ENCODE measurements around the gene KLF6. TPM values are rescaled to one million over a fixed set of nuclear protein-coding genes. Genes with fewer than 3 reads are reported as not detected.

KLF6 gene
- total RNA-seq, 1 donor from 2014 or later, result 330 TPM

- no peak overlapping the region for H3K27ac Mint-ChIP-seq (ENCODE audit: unreplicated experiment)
- H3K9me3 Mint-ChIP-seq (ENCODE audit: low read depth), result no peaks in the 10 kb centered on the region
- TF ChIP-seq CTCF (IDR thresholded peaks at IDR 0.05), result no peak
- no peaks in the 10 kb centered on the region for H3K27me3 Mint-ChIP-seq (ENCODE audit: low read depth)
- no peak for DNase-seq (ENCODE audit: low spot score)
- H3K4me1 Mint-ChIP-seq (ENCODE audit: low read depth), result peaks cover 25% of the 10 kb centered on the region
- H3K36me3 Mint-ChIP-seq (ENCODE audit: low read depth), result no peaks in the 10 kb centered on the region
- no peak overlapping the region for H3K4me3 Mint-ChIP-seq (ENCODE audit: unreplicated experiment)
Observed at GRCh38 chr10:3765146-3765545, 19.9 kb downstream of the KLF6 start.

GRCh38 chr10:3764626-3765112 is 20.3 kb downstream of the KLF6 start:
- DNase-seq (ENCODE audit: low spot score), result no peak
- TF ChIP-seq CTCF (IDR thresholded peaks at IDR 0.05), result no peak
- no peak overlapping the region for H3K4me3 Mint-ChIP-seq (ENCODE audit: unreplicated experiment)
- H3K9me3 Mint-ChIP-seq (ENCODE audit: low read depth), result no peaks in the 10 kb centered on the region
- no peaks in the 10 kb centered on the region for H3K36me3 Mint-ChIP-seq (ENCODE audit: low read depth)
- H3K27me3 Mint-ChIP-seq (ENCODE audit: low read depth), result no peaks in the 10 kb centered on the region
- H3K27ac Mint-ChIP-seq (ENCODE audit: unreplicated experiment), result no peak overlapping the region
- peaks cover 25% of the 10 kb centered on the region for H3K4me1 Mint-ChIP-seq (ENCODE audit: low read depth)

GRCh38 chr10:3763852-3764625 is 21.0 kb downstream of the KLF6 start:
- H3K4me3 Mint-ChIP-seq (ENCODE audit: unreplicated experiment), result no peak overlapping the region
- H3K36me3 Mint-ChIP-seq (ENCODE audit: low read depth), result no peaks in the 10 kb centered on the region
- H3K9me3 Mint-ChIP-seq (ENCODE audit: low read depth), result no peaks in the 10 kb centered on the region
- TF ChIP-seq CTCF (IDR thresholded peaks at IDR 0.05), result no peak
- H3K27ac Mint-ChIP-seq (ENCODE audit: unreplicated experiment), result no peak overlapping the region
- DNase-seq (ENCODE audit: low spot score), result no peak
- H3K27me3 Mint-ChIP-seq (ENCODE audit: low read depth), result no peaks in the 10 kb centered on the region
- peaks cover 25% of the 10 kb centered on the region for H3K4me1 Mint-ChIP-seq (ENCODE audit: low read depth)

- no peak overlapping the region for H3K4me3 Mint-ChIP-seq (ENCODE audit: unreplicated experiment)
- no peaks in the 10 kb centered on the region for H3K9me3 Mint-ChIP-seq (ENCODE audit: low read depth)
- H3K4me1 Mint-ChIP-seq (ENCODE audit: low read depth), result peaks cover 27% of the 10 kb centered on the region
- H3K27ac Mint-ChIP-seq (ENCODE audit: unreplicated experiment), result no peak overlapping the region
- no peaks in the 10 kb centered on the region for H3K36me3 Mint-ChIP-seq (ENCODE audit: low read depth)
- no peak for TF ChIP-seq CTCF (IDR thresholded peaks at IDR 0.05)
- H3K27me3 Mint-ChIP-seq (ENCODE audit: low read depth), result no peaks in the 10 kb centered on the region
- DNase-seq (ENCODE audit: low spot score), result no peak
Observed at GRCh38 chr10:3763035-3763456, 22.0 kb downstream of the KLF6 start.

GRCh38 chr10:3762309-3762708 is 22.7 kb downstream of the KLF6 start:
- no peak overlapping the region for H3K27ac Mint-ChIP-seq (ENCODE audit: unreplicated experiment)
- TF ChIP-seq CTCF (IDR thresholded peaks at IDR 0.05), result no peak
- H3K9me3 Mint-ChIP-seq (ENCODE audit: low read depth), result no peaks in the 10 kb centered on the region
- H3K36me3 Mint-ChIP-seq (ENCODE audit: low read depth), result no peaks in the 10 kb centered on the region
- H3K27me3 Mint-ChIP-seq (ENCODE audit: low read depth), result no peaks in the 10 kb centered on the region
- no peak for DNase-seq (ENCODE audit: low spot score)
- H3K4me3 Mint-ChIP-seq (ENCODE audit: unreplicated experiment), result no peak overlapping the region
- H3K4me1 Mint-ChIP-seq (ENCODE audit: low read depth), result peaks cover 32% of the 10 kb centered on the region
